Psoas muscle (tissue), 8 donors: ENCODE measurements around the gene NEXMIF. TPM values are rescaled to one million over a fixed set of nuclear protein-coding genes. Genes with fewer than 3 reads are reported as not detected.
"Not testable (repeated sequence)": the region's sequence is repeated elsewhere in the genome, so short reads cannot be mapped to it uniquely, and the experiment has no call there.

ENCODE experiments used
- ATAC-seq, 4 donors: fragments of 200-7000 bp; cut with Tn5 transposase; one replicate each; pipeline ENCODE4 v1.9.1; 2020; ENCODE audit warnings: moderate library complexity in 3 of 4, mild to moderate bottlenecking in 2 of 4
- DNase-seq, 2 donors: peaks; one replicate each; pipeline ENCODE4 v3.0.0-alpha.2; 2020
- H3K27ac ChIP-seq: fragments of 200-600 bp; one replicate; pipeline ENCODE4 v1.8.0; 2022
- H3K27me3 ChIP-seq, 3 donors: fragments of 200-600 bp in 1 of 3; one replicate each; pipeline versions ENCODE4 v1.6.1 to v1.8.0; 2013 to 2022; ENCODE audit warnings: low read length in 2 of 3, mild to moderate bottlenecking in 2 of 3, moderate library complexity in 1 of 3; ENCODE audit not compliant: insufficient read depth in 3 of 3
- H3K36me3 ChIP-seq, 2 donors: fragments of 200-600 bp in 1 of 2; one replicate each; pipeline versions ENCODE4 v1.6.1 to v1.8.0; 2013 to 2022; ENCODE audit warnings: low read depth in 1 of 2, mild to moderate bottlenecking in 1 of 2, moderate library complexity in 1 of 2; ENCODE audit not compliant: insufficient read depth in 1 of 2
- H3K4me1 ChIP-seq: fragments of 200-600 bp; one replicate; pipeline ENCODE4 v1.8.0; 2022
- H3K4me3 ChIP-seq: fragments of 200-600 bp; one replicate; pipeline ENCODE4 v1.8.0; 2022; ENCODE audit warnings: mild to moderate bottlenecking
- H3K9me3 ChIP-seq: fragments of 200-600 bp; one replicate; pipeline ENCODE4 v1.8.0; 2022
- WGBS, 3 donors: extraction: QIAGEN DNeasy Blood & Tissue Kit; methylation state at CpG; one replicate each; pipeline versions ENCODE4 v1.1.6 to v1.1.7; 2013; 5-methylcytosine and 5-hydroxymethylcytosine counted together
- intact Hi-C, 2 donors: fragments of 100-400 bp; cut with DNase I; formaldehyde crosslinking; loops; one replicate each; pipeline versions ENCODE4 v1.11.0 to v1.14.2; 2022
- polyA plus RNA-seq, 3 donors: library from polyadenylated mRNA; stranded (reverse); fragments of 200-250 nt; gene quantifications; one replicate each; pipeline ENCODE4 v1.2.3, GENCODE V29; 2013
- total RNA-seq, 4 donors: library from RNA; stranded (reverse); fragmentation: NEBNext Ultra II Directional in 2 of 4; extraction: Animal tissue kit (Norgen Biotek cat#: 25700) in 2 of 4; gene quantifications; one replicate each; pipeline versions ENCODE4 v1.2.1 to v1.2.4, GENCODE V29; 2021 to 2023
- TF ChIP-seq, protein P1 (sequence below): fragments of 200-600 bp; IDR thresholded peaks from one replicate; pipeline ENCODE4 v1.8.0; 2022; ENCODE audit warnings: antibody characterized with exemption
- donor health status: healthy with polysubstance abuse.
- donor health status: DM: no; HTN: no; CAD: no; lungs with moderate emphysema.
- donor health status: Bipolar disorder and iron deficiency.
- donor health status: healthy.
- donor health status: DM: yes; HTN: yes; CAD: no.
- donor health status: DM: no; HTN: no; CAD: no.
- donor health status: DM: no; HTN: no; CAD: no.
- donor health status: DM: yes; HTN: yes; CAD: no.

The NEXMIF gene
- total and polyA plus RNA-seq, 7 donors = 0.01 to 0.13 (median 0.05) TPM; not detected in 1

DNA sequence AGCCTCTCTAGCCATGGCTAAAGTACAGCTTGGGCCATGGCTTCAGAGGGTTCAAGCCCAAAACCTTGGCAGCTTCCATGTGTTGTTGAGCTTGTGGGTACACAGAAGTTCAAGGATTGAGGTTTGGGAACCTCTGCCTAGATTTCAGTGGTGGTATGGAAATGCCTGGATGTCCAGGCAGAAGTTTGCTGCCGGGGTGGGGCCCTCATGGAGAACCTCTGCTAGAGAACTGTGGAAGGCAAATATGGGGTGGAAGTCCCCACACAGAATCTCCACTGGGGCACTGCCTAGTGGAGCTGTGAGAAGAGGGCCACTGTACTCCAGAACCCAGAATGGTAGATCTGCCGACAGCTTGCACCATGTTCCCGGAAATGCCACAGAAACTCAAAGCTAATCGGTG is 59.5 kb downstream of the NEXMIF start:
- no peaks in the 10 kb centered on the region for H3K27me3 ChIP-seq
- H3K27ac ChIP-seq = no peak overlapping the region
- H3K4me1 ChIP-seq = no peaks in the 10 kb centered on the region
- ATAC-seq (no peak), DNase-seq (no peak)
- peaks cover 17% of the 10 kb centered on the region for H3K9me3 ChIP-seq
- intact Hi-C loops = no loop called here
- TF ChIP-seq, protein P1, sequence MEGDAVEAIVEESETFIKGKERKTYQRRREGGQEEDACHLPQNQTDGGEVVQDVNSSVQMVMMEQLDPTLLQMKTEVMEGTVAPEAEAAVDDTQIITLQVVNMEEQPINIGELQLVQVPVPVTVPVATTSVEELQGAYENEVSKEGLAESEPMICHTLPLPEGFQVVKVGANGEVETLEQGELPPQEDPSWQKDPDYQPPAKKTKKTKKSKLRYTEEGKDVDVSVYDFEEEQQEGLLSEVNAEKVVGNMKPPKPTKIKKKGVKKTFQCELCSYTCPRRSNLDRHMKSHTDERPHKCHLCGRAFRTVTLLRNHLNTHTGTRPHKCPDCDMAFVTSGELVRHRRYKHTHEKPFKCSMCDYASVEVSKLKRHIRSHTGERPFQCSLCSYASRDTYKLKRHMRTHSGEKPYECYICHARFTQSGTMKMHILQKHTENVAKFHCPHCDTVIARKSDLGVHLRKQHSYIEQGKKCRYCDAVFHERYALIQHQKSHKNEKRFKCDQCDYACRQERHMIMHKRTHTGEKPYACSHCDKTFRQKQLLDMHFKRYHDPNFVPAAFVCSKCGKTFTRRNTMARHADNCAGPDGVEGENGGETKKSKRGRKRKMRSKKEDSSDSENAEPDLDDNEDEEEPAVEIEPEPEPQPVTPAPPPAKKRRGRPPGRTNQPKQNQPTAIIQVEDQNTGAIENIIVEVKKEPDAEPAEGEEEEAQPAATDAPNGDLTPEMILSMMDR = no peak
- H3K4me3 ChIP-seq = no peak overlapping the region
- whole genome bisulfite sequencing, 3 donors = 92 to 100% (median 94%) methylated on average over 4 of the region's 4 CpGs
- H3K36me3 ChIP-seq = no peaks in the 10 kb centered on the region

DNA sequence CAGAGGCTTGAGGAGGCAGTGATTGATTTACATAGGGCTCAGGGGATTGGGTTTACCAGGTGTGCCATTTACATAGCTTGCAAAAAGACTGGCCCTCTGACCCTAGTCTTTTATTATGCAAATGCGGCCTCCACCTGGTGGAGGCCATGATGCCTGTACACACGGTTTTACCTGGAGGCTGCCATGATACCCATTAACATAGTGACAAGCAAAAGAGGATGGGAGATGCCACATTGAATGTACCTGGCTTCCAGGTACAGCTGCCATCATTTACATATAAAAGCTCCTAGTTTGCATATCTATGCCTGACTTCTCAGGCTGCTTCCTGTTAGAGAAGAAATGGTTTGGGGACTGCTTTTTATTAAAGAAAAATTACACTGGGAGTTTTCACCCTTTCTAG is 72.0 kb downstream of the NEXMIF start:
- Histone ChIP-seq H3K4me3 (no peak overlapping the region), H3K9me3 (peaks cover 32% of the 10 kb centered on the region)
- 48 to 69% (median 58%) methylated on average over 2 of the region's 2 CpGs for WGBS, 3 donors

DNA sequence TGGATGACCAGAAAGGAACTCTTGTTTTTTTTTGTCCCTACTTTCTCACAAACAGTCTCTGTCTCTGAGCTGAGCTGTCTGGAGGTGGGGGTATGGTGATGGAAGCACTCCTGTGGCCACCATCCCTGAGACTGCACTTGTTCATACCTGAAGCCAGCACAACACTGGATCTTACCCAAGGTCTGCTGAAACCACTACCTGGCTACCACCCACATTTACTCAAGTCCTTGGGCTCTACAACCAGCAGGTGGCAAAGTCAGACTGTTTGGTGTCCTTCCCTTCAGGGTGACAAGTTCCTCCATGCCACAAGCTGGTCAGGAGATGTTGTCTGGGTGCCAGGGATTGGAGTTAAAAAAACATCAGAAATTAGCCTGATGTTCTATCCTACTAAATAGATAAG is 89.7 kb downstream of the NEXMIF start:
- peaks cover 0 to 4% (median 0%) of the 10 kb centered on the region in 3 donors for H3K27me3 ChIP-seq
- DNase-seq (no peak), ATAC-seq (no peak)
- no peaks in the 10 kb centered on the region for H3K36me3 ChIP-seq
- intact Hi-C loops = no loop called here
- H3K27ac ChIP-seq = no peak overlapping the region
- no peaks in the 10 kb centered on the region for H3K4me1 ChIP-seq
- TF ChIP-seq, protein P1 = no peak
- peaks cover 6% of the 10 kb centered on the region for H3K9me3 ChIP-seq
- no peak overlapping the region for H3K4me3 ChIP-seq

More for the DNA sequence above, 72.0 kb downstream of the NEXMIF start:
- intact Hi-C loops = no loop called here
- TF ChIP-seq, protein P1 = no peak
- Histone ChIP-seq H3K27ac (no peak overlapping the region), H3K27me3 (peaks cover 0 to 13% (median 0%) of the 10 kb centered on the region in 3 donors), H3K36me3 (no peaks in the 10 kb centered on the region), H3K4me1 (no peaks in the 10 kb centered on the region)
- DNase-seq = no peak
- ATAC-seq = no peak

DNA sequence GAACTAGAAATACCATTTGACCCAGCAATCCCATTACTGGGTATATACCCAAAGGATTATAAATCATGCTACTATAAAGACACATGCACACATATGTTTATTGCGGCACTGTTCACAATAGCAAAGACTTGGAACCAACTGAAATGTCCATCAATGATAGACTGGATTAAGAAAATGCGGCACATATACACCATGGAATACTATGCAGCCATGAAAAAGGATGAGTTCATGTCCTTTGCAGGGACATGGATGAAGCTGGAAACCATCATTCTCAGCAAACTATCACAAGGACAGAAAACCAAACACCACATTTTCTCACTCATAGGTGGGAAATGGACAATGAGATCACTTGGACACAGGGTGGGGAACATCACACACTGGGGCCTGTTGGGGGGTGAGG is 105.5 kb downstream of the NEXMIF start:
- H3K4me1 ChIP-seq, DNase-seq, intact Hi-C loops, ATAC-seq, H3K27me3 ChIP-seq, H3K36me3 ChIP-seq, H3K4me3 ChIP-seq, H3K27ac ChIP-seq, H3K9me3 ChIP-seq: not testable (repeated sequence)
- WGBS, 3 donors = 77 to 92% (median 83%) methylated on average over 2 of the region's 2 CpGs

DNA sequence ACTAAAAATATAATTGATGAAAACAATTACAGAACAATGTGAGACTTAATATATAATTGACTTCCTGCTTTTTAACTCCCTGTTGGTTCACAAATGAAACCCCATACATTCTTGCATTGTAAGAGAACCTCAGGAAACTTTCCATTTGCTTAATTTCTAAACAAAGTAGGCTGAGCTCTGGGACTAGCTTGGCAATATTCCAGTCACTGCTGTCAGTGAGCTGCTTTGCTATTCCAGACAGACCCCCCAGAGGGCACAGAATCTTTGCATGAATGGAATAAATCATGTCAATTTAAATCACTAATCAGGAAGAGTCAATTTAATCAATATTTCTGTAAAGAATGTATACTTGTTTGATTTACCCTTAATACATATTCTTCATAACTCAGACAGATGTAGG is 110.6 kb downstream of the NEXMIF start:
- Histone ChIP-seq H3K4me3 (no peak overlapping the region), H3K27me3 (peaks cover 0 to 19% (median 0%) of the 10 kb centered on the region in 3 donors), H3K9me3 (no peaks in the 10 kb centered on the region), H3K27ac (no peak overlapping the region), H3K36me3 (no peaks in the 10 kb centered on the region), H3K4me1 (no peaks in the 10 kb centered on the region)
- intact Hi-C loops = no loop called here
- TF ChIP-seq, protein P1 = no peak
- ATAC-seq = no peak
- no peak for DNase-seq
